ENCODE measurements around the gene GNG12. TPM values are rescaled to one million over a fixed set of nuclear protein-coding genes. Genes with fewer than 3 reads are reported as not detected.

The GNG12 gene
- total and polyA plus RNA-seq, 9 of the 15 experiments (the other 6 are each of a cell fraction or from before 2014, with no cell fraction given) = 2.6 to 6.0 (median 4.1) TPM

- TF ChIP-seq RBM17 (IDR thresholded peaks at IDR 0.05; ENCODE audit: borderline replicate concordance, low read depth, low read length) (no peak), FOXJ3 (CRISPR knock-in tag; IDR thresholded peaks at IDR 0.05) (no peak), HMGXB4 (CRISPR knock-in tag; IDR thresholded peaks at IDR 0.05) (no peak), HSF4 (CRISPR knock-in tag; IDR thresholded peaks at IDR 0.05; ENCODE audit: borderline replicate concordance) (no peak), NFE2 (IDR thresholded peaks at IDR 0.05; ENCODE audit: low read depth) (peak; percentile 92), ESRRB (CRISPR knock-in tag; IDR thresholded peaks at IDR 0.05; ENCODE audit: borderline replicate concordance) (no peak), SNIP1 (IDR thresholded peaks at IDR 0.05; ENCODE audit: low read depth) (no peak), SMARCC2 (IDR thresholded peaks at IDR 0.05; ENCODE audit: low read depth) (peak; percentile 43; the same call in 1 of the 2 replicates), PATZ1 (CRISPR knock-in tag; IDR thresholded peaks at IDR 0.05; ENCODE audit: borderline replicate concordance) (no peak), PHF20 (IDR thresholded peaks at IDR 0.05; ENCODE audit: partially characterized antibody) (no peak), STAT6 (CRISPR knock-in tag; IDR thresholded peaks at IDR 0.05) (no peak), GABPB2 (CRISPR knock-in tag; conservative IDR thresholded peaks at IDR 0.05) (no peak), CBX3 (IDR thresholded peaks at IDR 0.05; ENCODE audit: borderline replicate concordance in 1 of 2, low read length in 2 of 2) (0 out of 3 replicates have a peak, but pooled peaks of 1 of the 2 experiments have one; percentile 18), TEAD4 (IDR thresholded peaks at IDR 0.05; ENCODE audit: low read length) (no peak), TEAD4 (CRISPR knock-in tag; IDR thresholded peaks at IDR 0.05; ENCODE audit: borderline replicate concordance) (no peak), RUNX1 (IDR thresholded peaks at IDR 0.05; ENCODE audit: low read depth) (no peak), HEY1 (CRISPR knock-in tag; IDR thresholded peaks at IDR 0.05; ENCODE audit: borderline replicate concordance) (no peak), C11orf30 (IDR thresholded peaks at IDR 0.05; ENCODE audit: low read depth) (peak; percentile 90), NR3C1 (CRISPR knock-in tag; IDR thresholded peaks at IDR 0.05) (no peak), POU5F1 (IDR thresholded peaks at IDR 0.05; ENCODE audit: borderline replicate concordance, low read depth, low read length, partially characterized antibody) (no peak)
These were observed 83.2 kb downstream of the GNG12 start (continued) for GRCh38 chr1:67749844-67750690.

Data from K562 (cell line).